GM21367 (cell line): Measurements from ENCODE around the gene RWDD4.

ENCODE experiments used
- ATAC-seq: cut with Tn5 transposase; IDR thresholded peaks from one replicate; pipeline ENCODE4 v1.9.1; 2021; ENCODE audit not compliant: unreplicated experiment

RWDD4 gene

DNA sequence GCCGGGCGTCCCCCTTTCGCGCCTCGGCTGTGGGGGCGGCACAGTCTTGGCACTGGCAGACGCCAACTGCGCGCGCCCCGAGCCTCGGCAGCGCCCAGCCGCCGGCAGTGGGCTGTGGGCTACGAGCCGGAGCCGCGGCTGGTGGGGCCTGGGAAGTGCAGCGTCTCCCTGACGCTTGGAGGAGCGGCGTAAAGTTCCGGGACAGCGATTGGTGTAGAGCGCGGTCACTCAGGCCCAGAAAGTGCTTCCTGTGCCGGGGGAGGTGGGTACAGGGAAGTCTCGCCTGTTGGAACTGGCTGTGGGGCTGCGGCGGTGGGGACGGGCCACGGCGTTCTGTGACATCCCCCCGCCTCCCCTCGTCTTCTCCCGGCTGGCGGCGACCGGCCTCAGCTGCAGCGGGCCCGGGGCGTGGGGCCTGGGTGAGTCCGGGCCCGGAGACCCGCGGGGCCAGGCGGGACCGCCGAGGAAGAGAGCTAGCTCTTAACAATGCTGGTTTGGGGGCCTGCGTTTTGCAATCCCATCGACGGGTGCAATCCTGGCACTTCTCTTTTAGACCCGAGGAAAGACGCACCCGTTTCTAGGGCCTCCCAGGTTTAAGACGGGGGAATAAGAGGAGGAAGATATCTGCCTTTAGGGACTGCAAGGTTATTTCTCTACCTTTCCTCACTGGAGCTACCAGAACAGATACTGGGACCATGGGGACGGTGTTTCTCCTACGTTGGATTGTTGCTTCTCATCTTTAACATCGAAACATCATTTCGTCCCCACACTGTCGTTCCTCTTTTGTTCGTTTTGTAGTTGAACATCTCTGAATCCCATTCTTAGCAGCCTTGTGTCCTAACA, at the start of gene RWDD4, which contains the start of gene TRAPPC11:
RWDD4 (minus strand) TSS at position 157 of the 843 bp plus-strand sequence. CDS start 233 bp downstream, outside the sequence.
TRAPPC11 (plus strand) TSS at position 265 of the 843 bp plus-strand sequence. CDS start 4,575 bp downstream, outside the sequence.
- peak; percentile 100 for ATAC-seq

DNA sequence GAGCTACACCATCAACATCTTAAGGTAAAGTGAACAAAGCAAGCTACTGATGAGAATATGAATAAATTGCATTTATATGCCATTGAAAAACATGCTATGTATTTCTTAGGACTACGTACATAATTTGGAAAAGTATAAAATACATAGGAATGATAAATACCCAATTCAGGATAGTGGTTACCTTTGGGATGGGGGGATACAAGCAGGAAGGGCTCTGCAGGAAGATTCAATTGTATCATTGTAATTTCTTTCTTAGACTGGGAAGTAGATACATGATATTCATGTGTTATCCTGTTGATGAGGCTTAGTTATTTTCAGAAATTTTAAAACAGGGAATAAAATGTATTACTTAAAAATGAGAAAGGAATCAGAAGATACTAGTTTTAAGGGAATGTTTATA, 43.5 kb upstream of the RWDD4 start:
- ATAC-seq: no peak

DNA sequence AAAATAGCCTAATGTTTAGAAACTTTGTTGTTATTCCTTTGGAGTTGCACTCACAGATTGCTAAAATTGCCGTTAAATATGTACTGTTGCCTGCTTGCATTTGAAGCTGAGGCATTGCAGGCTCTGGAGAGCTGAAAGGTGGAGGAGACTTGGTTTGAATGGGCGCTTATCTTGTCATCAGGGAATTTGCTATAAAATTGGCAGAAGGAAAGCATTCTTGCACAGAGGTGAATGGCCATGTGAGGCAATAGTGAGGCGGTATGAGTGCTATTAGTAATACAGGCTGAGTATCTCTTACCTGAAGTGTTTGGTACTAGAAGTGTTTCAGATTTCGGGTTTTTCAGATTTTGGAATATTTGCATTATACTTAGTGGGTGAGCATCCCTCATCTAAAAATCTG, 41.4 kb upstream of the RWDD4 start:
- ATAC-seq: no peak

DNA sequence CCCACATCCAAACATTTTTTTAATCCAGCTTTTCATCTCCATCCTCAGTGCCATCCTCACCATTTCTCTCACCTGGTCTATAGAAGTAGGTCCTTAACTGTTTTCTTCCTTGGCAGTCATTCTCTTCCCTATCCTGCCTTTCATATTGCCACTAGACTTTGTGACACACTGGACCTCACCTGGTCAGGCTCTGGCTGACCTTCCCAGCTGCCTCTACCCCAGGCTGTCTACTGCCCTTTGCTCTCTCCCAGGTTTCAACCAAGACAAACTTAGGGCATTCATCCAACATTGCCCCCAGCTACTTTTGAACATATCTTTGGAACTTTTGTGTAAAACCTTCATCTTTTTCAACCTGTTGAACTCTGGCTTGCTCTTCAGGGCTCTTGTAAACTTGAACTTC, 39.9 kb upstream of the RWDD4 start:
- ATAC-seq: no peak

DNA sequence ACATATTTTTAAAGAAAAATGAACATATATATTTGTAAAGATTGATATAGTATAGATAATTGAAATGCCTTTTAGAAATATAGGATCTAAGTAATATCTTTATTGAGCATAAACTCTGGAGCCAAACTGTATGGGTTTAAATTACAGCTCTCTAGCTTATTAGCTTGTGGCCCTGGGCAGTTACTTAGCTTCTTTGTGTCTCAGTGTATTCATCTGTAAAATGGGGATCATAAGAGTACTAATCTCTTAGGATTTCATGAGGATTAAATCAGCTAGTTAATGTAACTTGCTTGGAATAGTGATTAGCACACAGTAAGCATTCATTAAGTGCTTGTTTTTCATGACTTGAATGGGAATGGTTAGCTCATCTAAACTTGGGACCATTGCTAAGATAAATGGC, 32.9 kb upstream of the RWDD4 start:
- ATAC-seq: no peak

DNA sequence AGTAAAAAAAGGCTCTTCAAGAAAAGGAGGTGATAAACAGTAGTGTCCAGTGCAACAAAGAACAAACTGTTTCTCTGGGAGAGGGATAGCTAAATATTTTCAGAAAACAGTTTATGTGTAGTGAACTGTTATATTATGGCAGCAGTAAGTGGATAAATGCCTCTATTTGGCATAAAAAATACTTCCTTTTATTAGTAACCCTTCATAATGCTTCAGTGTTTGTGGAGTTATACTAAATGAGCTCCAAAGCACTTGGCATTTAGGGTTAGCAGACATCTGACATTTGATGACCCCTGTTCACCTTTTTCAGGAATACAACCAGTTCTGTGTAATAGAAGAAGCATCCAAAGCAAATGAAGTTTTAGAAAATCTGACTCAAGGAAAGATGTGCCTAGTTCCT, 32.0 kb upstream of the RWDD4 start:
- ATAC-seq: no peak

DNA sequence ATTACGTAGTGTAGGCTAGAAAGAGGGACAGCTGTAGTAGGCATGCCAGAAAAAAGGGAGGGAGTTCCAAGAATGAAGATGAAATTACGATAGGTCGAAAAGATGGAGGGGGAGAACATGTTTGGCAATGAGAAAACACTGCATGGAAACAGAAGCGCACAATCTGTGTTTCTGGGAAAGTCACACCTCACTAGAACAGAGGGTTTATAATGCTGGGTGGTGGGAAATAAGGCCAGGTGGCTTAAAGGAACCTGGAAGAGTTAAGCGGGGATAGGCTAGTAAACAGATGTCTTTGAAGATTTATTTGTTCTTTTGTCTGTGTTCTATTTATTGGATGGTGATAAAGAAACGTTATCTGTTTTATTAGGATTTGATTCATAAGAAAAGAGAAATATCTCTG, 29.2 kb upstream of the RWDD4 start:
- no peak for ATAC-seq

DNA sequence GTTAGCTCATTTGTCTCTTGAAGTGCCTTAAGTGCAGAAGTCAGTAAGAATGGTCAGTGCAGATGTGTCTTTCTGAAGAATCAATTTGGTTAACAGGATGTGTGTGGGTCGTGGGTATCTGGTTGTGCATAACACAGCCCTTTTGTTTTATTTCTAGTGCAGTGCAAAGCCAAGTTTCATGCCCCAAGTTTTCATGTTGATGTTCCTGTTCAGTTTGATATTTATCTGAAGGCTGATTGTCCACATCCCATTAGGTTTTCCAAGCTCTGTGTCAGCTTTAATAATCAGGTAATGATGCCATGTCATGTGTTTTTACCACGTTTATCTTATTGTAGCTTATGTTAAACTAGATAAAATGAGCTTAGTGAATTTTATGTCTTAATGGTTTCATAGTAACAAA, 27.5 kb upstream of the RWDD4 start:
- ATAC-seq: no peak

DNA sequence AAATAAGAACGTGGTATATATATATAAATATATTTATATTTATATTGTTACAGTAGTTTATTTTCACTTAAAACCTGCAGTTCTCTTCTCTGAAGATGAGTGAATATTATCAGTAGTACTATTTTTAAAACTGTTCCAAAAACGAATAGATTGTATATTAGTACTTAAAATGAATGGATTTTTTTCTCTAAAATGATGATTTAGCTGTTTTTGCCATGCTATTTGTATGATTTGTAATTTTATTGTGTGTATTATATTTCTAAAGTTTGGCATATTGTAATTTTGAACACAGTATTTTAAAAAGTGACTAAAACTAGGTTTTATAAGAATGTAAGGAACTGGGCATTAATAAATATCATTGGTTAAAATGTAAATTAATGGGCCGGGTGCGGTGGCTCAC, 22.1 kb upstream of the RWDD4 start:
- no peak for ATAC-seq

DNA sequence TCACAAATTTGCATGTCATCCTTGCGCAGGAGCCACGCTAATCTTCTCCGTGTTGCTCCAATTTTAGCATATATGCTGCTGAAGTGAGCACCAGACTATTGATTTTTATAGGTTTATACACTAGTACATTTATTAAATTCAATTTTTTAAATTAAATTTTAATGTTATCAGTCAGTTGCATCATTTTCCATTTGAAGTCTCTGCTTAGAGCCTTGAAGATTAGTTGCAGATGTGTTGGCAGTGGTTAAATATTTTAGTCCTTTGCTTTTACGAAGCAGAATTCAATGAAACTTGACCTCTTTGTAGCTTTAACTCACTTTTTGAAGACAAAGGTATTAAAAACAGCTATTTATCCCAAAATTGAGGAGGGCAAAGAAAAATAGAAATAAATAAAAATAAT, 16.6 kb upstream of the RWDD4 start:
- ATAC-seq: no peak

DNA sequence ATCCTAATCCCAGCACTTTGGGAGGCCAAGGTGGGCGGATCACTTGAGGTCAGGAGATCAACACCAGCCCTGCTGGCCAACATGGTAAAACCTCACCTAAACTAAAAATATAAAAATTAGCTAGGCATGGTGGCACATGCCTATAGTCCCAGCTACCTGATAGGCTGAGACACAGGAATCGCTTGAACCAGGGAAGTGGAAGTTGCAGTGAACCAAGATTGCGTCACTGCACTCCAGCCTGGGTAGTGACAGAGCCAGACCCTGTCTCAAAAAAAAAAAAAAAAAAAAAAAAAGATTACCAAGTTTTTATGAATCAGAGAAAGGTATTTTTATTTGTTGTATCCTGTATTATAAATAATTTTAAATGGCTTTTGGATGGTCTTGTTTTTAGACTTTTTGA, 15.2 kb upstream of the RWDD4 start:
- ATAC-seq: no peak

DNA sequence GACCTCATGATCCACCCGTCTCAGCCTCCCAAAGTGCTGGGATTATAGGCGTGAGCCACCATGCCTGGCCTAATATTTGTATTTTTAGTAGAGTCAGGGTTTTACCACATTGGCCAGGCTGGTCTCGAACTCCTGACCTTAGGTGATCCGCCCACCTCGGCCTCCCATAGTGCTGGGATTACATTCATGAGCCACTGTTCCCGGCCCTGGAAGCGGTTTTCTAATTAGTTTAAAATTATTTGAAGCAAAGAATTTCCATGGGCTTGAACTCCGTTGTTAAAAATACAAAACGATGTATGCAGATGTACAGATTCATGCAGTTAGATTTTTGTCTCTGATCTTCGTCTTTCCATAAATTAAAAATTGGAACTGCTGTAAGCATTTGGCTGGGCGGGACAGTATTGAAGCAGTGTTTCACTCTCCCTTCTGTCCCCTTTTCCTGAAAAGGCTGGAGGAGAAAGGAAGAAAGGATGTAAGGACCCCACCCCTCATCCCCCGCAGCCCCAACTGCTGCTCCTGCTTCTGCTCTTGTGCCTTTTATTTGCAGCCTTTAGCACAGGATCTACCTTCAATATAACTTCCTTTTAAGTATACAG, 12.1 kb upstream of the RWDD4 start:
- ATAC-seq: no peak

DNA sequence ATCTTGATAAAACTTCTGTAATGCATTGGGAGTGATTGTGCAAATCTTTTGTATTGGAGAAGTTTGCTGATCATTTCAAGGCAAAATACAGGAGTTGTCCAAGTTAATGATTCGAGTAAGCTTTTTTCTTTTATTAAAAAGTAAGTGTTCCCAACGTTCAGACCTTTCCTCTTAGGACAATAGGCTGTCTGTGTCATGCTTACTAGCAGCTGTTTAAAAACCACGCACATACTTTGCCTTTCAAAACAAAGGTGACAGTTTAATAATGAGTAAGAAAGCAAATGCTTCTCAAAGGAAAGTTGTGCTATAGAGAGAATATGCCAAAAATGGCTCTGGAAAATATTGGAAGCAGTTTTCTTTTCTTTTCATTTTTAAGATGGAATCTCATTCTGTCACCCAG, 11.3 kb upstream of the RWDD4 start:
- ATAC-seq: no peak

DNA sequence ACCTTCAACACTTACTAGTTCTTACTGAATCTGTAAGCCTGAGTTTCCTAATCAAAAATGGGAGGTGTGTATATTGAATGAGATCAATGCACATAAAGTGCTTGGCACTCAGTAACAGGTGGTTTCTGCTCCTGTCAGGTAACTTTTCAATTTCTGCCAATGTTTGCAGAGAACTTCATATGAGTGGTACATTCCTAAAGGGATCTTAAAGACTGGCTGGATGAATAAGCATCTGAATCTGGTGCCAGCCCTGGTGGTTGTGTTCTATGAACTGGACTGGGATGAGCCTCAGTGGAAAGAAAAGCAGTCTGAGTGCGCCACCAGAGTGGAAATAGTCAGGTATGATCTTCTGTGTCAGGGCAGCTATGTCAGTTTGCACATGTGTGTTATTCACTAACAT, 7.1 kb upstream of the RWDD4 start:
- ATAC-seq: no peak

DNA sequence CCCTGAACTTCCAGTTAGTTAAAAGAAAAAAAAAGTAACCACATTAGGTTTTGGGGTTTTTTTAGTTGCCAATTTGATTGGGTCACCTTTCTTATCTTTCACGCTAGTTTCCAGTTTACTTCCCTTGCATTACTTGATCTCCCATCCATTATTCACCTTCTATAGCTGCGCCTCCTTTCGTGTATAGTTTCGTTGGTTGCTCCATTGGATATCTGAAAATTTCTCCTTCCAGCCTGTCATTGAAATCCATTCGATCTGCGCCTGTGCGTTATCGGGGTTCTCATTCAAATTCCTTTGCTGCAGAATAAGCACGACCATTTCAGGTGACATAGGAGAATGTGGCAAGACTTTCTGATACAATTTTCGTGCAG, 872 bp upstream of the RWDD4 start:
- no peak for ATAC-seq

DNA sequence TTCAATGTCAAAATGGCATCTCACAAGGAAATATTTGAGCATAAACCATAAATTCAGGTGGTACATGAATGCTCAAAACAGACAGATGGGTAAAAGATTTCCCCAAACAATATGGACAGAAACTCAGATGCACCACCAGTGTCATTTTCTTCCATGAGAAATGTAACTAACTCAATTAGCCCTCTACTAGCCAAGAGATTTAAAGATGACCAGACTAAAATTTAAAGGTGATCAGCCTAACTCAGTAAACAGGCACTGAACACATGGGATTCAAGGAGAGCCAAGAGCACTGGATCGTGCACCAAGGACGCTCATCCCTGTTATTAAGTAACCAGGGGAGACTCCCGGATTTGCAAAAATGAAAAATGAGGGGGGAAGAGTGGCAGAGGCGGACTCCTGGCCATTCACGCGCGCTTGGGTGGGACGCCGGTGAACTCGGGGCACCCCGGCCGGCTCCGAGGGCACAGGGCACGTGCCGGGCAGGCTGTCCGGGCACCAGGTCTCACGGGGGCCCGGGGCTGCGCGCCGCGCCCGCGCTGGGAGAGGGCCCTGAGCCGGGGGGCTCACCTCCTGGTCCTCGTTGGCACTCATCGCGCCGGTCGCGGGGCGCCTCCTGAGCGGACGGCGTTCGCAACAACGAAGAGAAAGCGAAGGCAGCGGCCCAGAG, 490 bp downstream of the RWDD4 start:
- peak; percentile 21 for ATAC-seq

DNA sequence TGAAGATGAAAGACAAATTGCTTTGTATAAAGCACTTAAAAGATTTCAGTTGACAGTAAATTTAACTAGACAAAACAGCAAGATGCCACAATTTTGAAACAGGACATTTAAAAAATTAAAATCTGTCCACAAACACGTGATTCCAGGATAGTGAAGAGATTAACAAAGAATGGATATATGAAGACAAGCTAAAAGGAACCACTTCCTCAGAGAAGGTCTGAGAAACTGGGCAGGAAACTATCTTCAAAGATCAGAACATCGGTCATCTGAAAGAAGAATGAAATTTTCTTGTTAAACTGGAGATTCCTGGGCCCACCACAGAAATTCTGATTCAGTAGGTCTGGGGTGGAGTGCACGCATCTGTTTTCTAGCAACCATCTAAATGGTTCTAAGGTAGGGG, 1.4 kb downstream of the RWDD4 start:
- ATAC-seq: no peak

DNA sequence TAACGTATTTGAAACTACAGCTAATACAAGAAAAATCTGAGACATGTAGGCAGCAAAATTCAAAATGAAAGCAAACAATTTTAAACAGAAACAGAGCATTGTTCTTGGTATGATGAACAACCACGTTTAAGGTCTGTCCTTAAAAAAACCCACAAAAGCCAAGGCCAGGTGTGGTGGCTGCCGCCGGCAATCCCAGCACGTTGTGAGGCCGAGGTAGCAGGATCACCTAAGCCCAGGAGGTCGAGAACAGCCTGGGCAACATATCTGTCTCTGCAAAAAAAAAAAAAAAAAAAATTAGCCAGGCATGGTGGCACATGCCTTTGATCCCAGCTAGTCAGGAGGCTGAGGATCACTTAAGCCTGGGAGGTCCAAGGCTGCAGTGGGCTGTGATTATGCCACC, 13.7 kb downstream of the RWDD4 start:
- no peak for ATAC-seq

DNA sequence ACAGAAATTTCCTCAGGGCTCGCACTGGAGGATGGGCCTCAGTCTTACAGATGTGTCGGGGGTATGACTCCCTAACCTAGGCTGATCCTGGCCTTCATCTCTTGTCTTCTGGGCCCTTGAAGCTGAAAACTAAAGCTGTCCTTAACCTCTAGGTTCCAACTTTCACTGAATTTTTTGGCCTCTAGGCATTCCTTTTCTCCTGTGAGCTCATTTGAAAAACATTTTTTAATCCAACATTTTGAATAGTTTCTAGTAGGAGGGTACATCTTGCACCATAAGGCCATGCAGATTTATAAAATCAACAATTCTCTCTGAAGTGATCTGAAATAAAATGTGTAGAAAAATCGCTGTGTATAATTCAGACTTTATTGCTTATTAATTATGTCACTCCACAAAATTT, 19.7 kb downstream of the RWDD4 start:
- ATAC-seq: no peak

DNA sequence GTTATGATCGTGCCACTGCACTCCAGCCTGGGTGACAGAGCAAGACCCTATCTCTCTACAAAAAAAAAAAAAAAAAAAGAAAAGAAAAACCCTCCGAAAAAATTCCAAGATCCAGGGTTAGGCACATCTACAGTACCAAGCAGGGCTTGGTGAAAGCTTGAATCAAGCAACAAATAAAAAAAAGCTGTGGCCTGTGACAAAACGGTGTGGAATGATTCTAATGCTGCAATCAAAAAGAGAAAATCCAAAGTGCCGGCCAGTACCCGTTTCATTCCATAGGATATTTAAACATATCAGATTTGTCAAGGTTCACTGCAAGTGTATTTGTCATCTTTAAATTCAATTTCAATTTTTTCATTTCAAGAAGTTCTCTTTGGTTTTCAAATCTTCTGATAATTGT, 20.5 kb downstream of the RWDD4 start:
- ATAC-seq: no peak

DNA sequence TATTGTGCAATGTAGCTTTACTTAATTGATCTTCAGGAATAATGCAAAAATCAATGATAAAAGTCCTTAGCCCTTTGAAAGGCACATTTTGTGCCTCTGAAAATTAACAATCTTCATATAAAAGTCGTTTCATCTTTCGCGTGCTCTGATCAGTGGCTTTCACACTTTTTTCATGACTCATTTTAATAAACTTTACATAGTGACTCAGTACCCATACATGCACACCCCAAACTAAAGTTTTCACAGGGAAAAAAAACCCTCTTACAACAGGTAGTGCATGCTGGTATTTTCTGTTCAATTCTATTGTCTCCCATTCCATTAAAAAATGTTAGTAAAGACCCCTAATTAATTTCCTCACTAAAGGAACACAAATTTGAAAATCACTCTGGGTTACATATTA, 21.5 kb downstream of the RWDD4 start:
- ATAC-seq: no peak

DNA sequence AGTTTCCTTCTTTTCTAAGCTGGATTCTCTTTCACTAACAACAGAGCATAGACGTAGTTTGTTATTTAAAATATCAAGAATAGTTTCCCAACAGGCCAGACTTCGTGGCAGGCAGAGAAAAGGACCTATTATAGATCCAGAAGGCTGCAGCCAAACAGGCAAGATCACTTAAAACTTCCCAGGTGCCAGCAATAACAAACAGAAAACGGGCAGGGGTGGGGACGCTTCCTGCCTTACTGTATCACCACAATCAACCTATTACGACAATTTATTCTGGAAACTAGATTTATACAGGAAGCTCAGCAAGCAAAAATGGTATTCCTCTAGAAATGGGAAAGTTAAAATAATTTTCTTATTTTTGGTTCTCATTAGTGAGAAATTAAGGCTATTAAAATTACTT, 22.1 kb downstream of the RWDD4 start:
- ATAC-seq: no peak
